CD4-positive, alpha-beta T cell treated with Interleukin-17A for 4 hours (primary cell): ENCODE results near the gene IL24.
A peak's percentile ranks its signal among the peaks of the same experiment; 100 is the strongest.

ENCODE experiments used
- DNase-seq: peaks from one replicate; pipeline ENCODE4 v3.0.0-alpha.2; 2020; ENCODE audit warnings: mixed read lengths

IL24 gene

DNA sequence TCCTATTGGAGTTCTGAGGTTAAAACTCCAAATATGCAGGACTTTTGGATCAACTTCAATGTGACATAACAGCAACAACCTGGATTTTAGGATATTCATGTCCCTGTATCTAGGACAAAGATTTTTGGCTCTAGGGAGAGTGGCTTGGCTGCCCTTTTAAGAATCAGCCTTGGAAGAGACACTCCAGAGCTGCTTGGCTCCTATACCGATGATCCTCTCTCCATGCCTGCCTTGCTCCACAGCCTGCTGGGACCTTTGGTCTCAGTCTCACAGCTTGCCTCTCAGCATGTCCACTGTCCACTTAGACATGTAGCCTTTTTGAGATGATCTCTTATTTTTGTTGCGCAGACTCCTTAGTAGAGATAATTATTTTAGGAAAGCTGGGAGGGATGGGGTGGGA lies 29.0 kb downstream of the IL24 start:
- DNase-seq, result no peak

DNA sequence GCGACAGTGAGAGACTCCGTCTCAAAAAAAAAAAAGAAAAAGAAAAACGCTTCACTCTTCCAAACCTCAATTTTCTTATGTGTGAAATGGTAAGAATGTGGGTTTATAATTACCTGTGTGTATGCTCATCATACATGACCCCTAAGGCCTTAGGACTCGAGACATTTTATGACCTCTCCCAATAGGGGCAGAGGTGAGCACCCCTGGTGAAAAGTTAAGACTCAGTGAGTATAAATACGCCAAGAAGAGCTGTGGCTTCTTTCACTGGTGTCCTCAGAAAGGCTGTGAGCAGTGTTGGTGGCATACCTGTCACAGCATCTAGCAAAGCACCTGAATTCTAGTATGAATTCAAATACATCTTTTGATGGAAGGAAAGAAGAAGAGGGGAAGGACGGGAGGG lies 32.3 kb downstream of the IL24 start:
- no peak for DNase-seq

DNA sequence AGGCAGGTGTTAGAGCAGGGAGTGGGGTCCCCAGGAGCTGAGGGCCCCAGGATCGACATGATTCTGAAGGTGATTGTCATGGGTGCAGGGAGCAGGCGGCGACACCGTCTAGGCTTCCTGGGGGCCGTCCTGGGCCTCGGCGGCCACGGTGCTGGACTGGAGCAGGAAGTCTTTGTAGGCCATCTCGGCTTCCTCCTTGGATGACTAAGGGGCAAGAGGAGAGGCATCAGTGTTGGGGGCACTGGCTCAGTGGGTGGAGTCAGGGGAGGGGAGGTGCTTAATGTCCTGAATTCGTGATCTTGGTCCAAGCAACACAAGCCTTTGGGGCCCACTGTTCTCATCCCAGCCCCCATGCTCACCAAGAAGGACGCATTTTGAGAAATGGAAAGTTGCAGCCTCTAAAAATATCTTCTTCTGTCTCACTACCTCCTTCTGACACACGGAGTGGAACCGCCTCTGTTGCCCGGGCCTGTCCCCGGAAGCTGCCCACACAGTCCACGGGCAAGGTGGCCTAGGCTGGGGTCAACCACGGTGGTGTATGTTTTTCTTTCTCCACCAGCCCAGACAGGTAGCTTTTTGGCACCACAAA lies 33.1 kb downstream of the IL24 start:
- peak; percentile 58 for DNase-seq

DNA sequence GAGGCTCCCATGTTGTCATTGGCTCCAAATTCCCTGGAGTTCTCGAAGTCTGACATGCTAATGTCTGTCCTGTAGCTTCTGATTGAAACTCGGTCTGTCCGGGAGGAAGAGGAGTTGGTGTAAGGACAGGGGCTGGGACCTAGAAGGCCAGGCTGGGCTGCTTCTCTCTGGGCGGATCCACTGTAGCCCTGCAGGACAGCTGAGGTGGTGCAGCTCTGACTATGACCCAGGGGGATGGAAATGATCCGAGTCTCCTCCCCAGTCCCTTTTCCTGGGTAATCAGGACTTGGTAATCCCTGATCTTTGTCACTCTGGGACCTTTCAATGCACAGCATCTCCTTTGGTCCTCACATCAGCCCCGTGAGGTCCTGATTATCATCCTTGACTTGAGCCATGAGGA lies 34.5 kb downstream of the IL24 start:
- no peak for DNase-seq

DNA sequence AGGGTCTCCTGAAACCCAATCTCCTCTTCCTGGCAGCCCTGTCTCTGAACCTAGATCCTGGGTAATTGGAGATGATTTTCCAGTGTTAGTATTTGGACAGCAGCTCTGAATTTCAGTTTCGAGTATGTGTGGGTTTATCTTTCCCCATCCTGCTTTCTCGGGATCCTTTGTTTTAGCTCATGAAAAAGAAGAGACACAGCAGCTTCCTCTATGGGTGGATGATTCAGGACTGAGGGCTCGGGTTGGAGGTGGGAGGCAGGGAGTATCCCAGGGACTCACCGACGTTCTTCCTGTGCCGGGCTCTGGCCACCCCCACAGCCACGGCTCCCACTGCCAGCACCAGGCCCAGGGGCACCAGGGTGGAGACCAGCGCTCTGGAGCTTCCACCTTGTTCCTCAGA lies 34.9 kb downstream of the IL24 start:
- DNase-seq, result no peak

DNA sequence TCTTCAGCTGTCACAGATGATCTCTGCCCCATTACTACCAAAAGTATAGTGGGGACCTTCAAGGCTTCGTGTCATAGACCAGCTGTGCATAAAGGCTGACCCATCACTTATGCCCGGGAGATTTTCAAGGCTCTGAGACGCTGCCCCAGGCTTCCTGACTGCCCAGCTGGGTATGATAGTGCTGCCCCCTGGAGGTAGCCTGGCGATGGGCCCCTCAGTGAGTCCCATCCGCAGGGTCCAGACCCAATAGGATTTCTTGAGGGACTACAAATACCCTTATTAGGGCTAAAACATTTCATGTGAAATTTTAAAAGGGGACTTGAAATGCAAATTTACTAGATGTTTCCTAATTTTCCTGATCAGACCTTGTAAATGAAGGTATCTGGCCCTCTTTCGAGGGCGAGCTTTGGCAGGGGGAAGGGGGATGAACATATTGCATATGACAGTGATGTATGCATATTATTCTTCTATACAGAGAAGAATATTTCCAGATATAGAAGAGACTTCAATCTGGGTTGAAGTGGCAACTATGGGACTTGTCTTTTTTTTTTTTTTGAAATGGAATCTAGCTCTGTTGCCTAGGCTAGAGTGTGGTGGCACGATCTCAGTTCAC lies 36.2 kb downstream of the IL24 start:
- DNase-seq, result peak; percentile 90

DNA sequence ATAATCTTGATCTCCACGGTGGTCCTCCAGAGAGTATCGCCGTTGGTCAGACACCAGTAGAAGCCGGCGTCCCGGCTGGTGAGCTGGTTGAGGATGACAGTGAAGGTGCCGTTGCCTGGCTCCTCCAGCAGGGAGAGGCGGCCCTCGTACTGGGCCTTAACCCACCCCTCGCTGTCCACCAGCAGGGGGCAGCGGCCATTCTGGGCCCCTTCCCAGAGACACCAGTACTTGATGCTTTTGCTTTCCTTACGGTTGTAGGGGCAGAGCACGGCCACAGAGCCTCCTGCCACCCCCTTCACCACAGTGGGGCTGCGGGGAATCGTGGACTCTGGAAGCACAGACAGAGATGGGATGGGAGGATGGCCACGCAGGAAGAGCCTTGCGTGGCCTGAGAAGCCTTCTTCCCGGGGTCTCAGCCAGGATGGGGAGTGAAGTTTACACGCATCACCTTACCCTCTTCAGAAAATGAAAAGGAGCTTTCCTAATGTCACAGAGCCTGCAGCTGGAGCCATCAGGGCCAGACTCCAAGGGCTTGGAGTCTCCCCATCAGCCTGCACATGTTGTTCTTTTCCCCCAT lies 38.3 kb downstream of the IL24 start:
- peak; percentile 58 for DNase-seq

DNA sequence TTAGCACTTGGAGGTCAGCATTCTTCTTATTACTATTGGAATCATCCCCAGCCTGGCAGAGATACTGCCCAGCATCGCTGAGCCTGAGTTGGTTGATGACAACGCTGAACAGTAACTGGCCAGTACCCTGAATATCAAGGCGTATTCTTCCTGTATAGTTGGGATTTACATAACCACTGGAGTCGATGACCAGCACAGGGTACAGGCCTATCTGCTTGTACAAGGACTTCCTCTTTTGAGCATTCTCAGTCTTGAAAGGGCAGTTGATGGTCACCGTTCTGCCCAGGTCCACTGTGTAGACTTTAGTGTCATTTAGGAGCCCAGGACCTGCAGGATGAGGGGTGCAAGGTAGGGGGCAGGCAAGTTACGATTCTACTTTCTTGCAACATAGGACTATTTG lies 40.2 kb downstream of the IL24 start:
- no peak for DNase-seq

DNA sequence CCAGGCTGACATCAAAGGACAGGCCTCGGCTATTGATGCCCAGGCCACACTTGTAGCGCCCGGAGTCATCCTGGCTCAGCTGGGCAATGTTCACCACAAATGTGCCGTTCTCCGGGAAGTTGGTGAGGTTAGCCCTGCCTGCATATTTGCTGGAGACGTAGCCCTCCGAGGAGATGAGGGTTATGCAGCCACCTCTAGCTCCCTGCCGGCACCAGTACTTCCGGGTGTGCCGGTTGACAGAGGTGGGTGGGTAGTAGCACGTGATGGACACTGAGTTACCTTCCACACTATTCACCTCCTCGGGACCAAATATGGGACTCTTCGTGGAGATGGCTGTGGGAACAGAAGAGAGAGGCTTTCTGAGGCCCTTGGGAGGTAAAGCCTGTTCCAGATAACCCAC lies 41.9 kb downstream of the IL24 start:
- DNase-seq, result no peak

DNA sequence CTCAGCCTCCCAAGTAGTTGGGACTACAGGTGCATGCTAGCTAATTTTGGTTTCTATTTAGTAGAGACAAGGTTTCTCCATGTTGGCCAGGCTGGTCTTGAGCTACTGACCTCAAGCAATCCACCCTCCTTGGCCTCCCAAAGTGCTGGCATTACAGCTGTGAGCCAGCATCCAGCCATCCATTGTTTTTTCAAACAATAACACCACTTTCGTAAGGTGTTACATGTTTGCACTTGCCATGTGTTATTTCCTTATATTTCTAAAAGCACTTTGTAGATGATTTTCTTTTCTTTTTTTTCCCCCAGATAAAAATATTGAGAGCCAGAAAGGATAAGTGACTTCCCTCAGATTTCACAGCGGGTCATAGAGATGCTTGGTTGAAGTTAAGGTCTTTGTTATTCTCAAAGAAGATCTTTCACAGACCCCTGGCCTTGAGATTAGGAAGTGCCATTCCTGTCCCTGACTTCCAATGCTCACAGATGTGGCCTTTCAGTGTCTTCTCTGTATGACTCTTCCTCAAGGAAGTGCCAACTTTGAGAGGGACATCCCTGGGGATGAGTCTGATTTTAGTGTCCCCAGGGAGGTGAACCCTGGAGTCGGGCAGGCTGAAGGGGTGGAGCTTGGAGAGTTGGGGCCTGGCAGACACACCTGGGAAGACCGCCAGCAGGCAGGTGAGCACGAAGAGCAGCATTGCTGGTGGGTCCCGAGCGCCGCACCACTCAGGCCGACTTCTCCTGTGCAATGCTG lies 42.8 kb downstream of the IL24 start:
- DNase-seq, result no peak

DNA sequence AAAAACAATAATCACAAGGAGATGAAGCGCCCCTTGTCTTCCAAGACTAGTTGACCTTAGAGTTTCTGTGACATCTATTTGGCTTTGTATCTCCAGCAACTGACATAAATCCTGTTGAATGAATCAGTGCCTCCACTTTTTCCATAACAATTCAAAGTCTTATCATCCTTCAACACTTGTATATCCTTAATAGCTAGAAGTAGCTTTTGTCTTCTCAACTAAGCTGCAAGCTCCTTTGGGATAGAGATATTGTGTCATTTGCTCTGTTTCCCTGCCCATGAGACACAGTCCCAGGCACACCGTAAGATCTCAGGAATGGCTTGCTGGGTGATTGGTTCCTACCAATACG lies 43.3 kb downstream of the IL24 start:
- no peak for DNase-seq

DNA sequence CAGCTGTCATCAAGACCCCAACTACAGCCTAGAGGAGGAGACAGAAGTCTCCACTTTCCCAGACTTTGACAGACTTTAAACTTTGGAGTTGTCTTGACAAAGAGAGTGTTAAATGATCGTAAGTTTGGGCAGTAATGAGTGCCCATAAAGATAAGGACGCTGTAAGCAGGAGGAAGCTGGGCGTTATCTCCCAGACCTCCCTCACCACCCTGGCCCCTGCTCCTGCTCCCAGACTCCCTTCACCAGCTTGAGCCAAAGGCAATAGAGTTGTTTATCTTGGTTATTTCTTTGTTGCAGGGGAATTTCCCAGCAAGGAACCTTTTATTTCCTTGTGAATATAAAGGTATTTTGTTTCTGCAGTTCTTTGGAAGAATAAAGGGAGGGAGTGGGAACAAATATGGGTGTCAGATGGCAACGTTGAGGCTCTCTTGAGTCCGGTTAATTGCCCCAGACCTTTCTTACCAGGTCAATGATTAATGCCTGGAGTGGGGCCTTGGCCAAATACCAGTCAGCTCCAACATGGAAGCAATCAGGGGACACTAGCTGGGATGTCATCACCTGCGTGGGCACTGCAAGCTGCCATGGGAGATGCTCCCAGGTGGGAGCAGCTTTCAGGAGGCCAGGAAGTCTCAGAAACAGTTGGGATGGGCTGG lies 44.6 kb downstream of the IL24 start:
- DNase-seq, result no peak

DNA sequence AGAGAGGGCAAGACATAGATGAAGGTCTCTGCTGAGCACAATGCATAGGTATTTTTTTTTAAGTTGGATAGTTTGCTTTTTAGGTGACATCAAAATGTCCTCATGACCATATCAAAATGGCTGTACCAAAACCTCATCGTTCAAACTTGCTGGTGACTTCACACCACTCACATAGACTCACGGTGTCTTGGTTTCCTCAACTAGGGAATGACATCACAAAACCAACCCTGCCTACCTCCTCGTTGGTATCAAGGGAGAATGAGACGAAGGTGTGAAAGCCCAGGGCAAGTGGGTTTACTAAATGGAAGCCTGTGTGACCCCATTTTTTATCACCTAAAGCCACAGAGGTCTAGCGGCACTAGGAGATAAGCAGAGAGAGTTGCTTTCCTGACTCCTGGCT lies 47.5 kb downstream of the IL24 start:
- no peak for DNase-seq

DNA sequence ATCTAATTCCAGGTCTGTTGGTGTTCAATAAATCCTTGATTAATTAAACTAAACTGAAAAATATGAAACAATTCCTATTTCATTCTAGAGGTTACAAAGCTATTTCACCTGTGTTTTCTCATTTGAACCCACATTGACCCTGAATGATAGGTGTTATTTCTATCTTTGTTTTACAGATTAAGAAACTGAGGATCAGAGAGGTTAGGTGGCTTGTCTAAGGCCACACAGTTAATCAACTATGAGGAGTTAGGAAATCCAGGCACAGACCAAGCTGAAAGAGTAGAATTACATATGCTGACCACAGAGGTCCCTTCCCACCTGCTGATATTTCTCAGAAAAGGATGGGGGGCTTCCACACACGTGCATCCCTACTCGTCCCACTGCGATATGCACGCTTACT lies 48.5 kb downstream of the IL24 start:
- DNase-seq, result no peak

DNA sequence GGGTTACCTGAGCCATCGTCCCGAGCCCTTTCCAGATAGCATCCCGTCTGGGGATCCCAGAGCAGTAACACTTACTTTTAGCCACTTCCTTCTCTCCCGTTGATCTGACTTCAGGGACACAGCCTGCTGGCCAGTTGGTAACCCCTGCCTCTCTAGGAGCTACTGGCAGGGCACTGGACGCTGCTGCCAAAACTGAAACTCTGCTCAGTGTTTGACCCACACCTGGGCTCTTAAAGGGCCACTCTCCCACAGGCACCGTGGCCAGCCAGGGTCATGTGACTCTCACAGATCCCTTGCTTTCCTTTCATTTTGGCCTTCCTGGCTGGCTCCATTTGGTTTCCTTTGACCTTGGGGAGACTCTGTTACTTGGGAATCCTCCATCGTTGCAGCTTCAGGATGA lies 49.0 kb downstream of the IL24 start, which contains the start of gene PIGR:
PIGR (minus strand) TSS at position 206 of the 400 bp plus-strand sequence. CDS start 5,935 bp downstream, outside the sequence.
- no peak for DNase-seq

DNA sequence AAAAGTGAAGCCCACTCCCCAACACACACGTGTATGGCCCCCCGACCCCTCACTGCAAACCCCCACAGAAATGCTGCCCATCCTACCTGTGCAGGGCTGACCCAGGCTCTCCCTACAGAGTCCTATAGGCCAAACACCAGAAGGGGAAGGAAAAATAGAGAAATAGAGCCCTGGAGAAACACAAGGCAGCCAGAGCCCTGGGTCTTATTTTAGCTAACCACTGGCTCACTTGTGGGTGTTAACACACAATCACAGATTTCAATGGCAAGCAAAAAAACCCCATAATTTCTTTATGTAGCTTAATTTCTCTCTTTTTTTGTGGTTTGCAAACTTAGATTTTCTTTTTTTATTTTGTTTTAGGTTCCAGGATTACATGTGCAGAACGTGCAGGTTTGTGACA lies 50.0 kb downstream of the IL24 start:
- DNase-seq, result no peak

DNA sequence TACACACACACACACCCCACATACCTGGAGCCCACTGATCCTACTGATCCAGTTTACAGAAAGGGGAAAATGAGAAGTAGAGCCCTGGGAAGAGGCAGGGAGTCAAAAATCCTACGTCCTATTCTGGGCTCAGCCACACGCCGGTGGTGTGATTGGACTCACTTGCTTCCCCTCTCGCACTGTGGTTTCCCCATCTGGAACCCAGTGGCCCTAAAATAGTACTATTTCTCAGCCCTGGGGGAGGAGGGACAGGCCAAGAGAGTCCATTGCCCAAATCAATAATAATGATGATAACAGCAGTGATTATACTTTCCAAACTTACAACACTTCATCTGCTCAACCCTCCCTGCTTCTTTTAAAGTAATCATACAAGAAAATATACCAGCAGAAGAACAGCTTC lies 52.0 kb downstream of the IL24 start:
- no peak for DNase-seq

DNA sequence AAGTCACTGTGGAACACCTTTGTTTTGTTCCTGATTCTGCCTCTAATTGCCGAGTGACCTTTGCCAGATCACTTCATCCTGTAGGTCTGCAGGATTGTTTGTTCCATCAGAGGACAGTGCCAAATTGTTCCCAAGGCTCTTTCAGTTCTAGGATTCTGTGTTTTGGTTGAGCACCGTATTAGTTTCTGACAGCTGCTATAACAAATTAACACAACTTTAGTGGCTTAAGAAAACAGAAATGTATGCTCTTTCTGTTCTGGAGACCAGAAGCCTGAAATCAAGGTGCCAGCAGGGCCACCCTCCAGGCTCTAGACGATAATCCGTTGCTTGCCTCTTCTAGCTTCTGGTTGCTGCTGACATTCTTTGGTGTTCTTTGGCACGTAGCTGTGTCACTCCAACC lies 52.4 kb downstream of the IL24 start:
- DNase-seq, result no peak

DNA sequence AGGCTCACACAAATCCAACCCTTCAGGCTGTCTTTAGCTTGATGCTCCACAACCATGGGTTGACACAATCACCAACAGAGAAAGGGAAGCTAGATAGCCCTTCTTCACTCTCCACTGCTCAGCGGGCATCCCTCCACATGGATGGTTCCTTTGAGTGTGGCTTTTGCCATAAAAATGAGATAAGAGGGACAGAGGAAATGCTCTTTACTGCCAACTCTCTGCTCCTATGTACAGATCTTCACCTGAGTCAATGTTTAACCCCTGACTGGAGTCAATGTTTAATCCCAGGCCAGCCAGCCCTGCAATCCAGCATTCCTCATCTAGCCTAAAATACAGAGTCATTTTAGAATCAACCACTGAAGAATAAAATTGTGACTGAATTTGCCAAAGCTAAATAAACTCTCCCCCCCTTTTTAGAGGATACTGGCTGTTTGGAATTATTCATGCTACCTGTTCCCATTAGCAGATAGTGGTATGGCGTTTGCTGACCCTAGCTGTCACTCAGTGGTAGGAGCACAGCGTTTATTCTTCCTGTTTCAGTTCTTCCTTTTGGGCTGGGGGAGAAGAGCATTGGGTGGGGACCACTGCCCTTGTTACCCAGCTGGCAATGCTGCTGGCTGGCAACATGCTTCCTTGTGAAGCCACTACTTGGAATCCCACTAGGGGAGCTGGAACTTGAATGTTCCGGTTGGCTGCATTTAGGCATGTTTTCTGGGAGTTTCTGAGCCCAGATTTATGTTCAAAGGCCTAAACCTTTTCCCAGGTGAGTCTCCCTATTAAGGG lies 54.3 kb downstream of the IL24 start:
- DNase-seq, result no peak

DNA sequence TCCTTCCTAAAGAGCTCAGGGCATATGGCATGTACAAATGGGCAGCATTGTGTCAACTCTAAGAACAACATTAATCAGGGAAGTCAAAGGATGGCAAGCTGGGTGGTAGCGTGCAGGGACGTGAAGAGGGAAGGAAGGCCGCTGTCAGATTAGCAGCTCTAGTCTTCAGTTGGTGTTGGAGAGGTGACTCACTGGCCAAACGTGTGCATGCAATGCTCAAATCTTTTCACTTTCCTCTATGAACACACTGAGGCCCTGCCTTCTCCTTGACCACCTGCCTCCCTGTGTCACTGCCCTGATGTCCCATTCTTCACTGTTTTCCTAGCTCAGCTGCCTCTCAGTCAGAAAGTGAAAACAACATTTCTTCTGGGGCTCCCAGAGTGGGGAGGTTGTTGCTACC lies 54.9 kb downstream of the IL24 start:
- no peak for DNase-seq

DNA sequence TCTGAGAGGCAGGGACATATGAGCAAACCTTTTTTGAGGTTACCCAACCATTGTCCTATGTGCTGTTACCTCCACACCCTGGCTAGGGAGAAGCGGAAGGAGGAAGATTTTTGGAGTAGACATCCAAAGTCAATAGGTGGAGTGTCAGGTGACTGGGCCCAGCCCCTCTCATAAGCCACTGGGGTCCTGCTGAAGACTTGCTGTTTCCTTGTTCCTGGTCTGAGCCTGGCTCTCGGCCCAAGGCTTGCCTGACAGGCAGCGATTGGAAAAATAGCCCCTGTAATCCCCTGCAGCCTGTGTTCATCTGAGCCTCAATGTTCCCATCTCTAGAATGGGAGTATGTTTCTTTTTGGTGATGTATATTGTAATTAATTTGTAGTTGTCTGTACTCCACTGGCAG lies 55.9 kb downstream of the IL24 start:
- DNase-seq, result no peak

DNA sequence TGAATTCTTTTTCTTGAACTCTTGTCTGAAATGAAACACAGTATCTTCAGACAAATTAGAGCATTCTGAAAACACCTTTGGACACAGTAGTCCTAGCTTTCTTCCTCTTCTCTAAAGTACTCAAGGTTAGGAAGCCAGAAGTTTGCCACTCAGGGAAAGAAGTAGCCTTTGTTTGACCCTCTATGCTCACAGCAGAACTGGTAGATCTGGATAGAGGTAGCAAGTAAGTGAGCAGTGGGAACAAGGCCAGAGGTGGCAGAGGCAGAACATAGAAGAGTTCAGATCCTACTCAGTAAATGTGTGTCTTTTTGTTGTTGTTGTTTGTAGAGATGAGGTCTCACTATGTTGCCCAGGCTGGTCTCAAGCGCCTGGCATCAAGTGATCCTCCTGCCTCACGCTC lies 56.4 kb downstream of the IL24 start:
- DNase-seq, result no peak
